K562 (cell line): ENCODE measurements around the gene CTSH. TPM values are rescaled to one million over a fixed set of nuclear protein-coding genes. Genes with fewer than 3 reads are reported as not detected.

Experiments used
- ATAC-seq: fragments of 200-7000 bp; cut with Tn5 transposase; 3 replicates; pipeline ENCODE4 v1.9.1; 2020; ENCODE audit warnings: moderate library complexity
- BruUV-seq: library from RNA; stranded (reverse); fragments of 400-500 nt; replicated peaks from 2 replicates; lab custom pipeline; 2021; lab: Mats Ljungman, UMichigan
- CTCF ChIA-PET: fragments of 300-600 bp; formaldehyde crosslinking; extraction: SDS; loops from one replicate; lab custom pipeline; 2021; ENCODE audit warnings: low intra/inter-chr PET ratio; lab: Yijun Ruan, JAX
- POLR2A ChIA-PET: fragments of 300-600, 350-650 bp; sonication (Branson Sonifier 250); formaldehyde crosslinking; extraction: SDS; loops from one replicate; lab custom pipeline; 2021; ENCODE audit warnings: antibody characterized with exemption, inconsistent platforms; lab: Yijun Ruan, JAX
- DNase-seq, 4 experiments: peaks; one replicate each; pipeline versions ENCODE4 v3.0.0 to v3.0.0-alpha.2; 2011 to 2018; ENCODE audit warnings: low spot score in 3 of 4, mixed read lengths in 3 of 4; ENCODE audit errors: extremely low read depth in 1 of 4
- FAIRE-seq: peaks from 2 replicates; lab custom pipeline; 2011; peaks lifted over from hg19 to GRCh38; lab: Jason Lieb, UNC
- H2AFZ ChIP-seq: 2 replicates; pipeline ENCODE4 v1.6.0; 2011; ENCODE audit warnings: low read depth, low read length, control low read depth, inconsistent platforms
- H3K27ac ChIP-seq: fragments of 200-600 bp; 3 replicates; pipeline ENCODE4 v1.8.0; 2011; ENCODE audit warnings: low read depth, mild to moderate bottlenecking, control low read depth, inconsistent platforms, low read length, moderate library complexity, mixed read lengths; ENCODE audit errors: extremely low read depth
- H3K27me3 ChIP-seq, 2 experiments: fragments of 300-600 bp in 1 of 2; 2 replicates in 1 of 2; 3 replicates in 1 of 2; pipeline versions ENCODE4 v1.6.0 to v1.8.0; 2011; ENCODE audit warnings: inconsistent platforms in 2 of 2, low read length in 2 of 2, mild to moderate bottlenecking in 1 of 2, mixed read lengths in 1 of 2, moderate library complexity in 1 of 2; ENCODE audit not compliant: control insufficient read depth in 2 of 2, insufficient read depth in 2 of 2
- H3K36me3 ChIP-seq: fragments of 300-600 bp; 3 replicates; pipeline ENCODE4 v1.8.0; 2011; ENCODE audit warnings: mild to moderate bottlenecking, low read length, inconsistent platforms; ENCODE audit not compliant: control insufficient read depth, insufficient read depth
- H3K4me1 ChIP-seq, 2 experiments: fragments of 200-600 bp in 1 of 2; replicated peaks in 1 of 2; 2 replicates in 1 of 2; 3 replicates in 1 of 2; pipeline versions ENCODE4 v1.5.1 to v1.8.0; 2011; ENCODE audit warnings: inconsistent platforms in 2 of 2, low read length in 2 of 2, mild to moderate bottlenecking in 1 of 2, mixed read lengths in 1 of 2, moderate library complexity in 1 of 2; ENCODE audit not compliant: control insufficient read depth in 2 of 2, insufficient read depth in 2 of 2
- H3K4me2 ChIP-seq: 2 replicates; pipeline ENCODE4 v1.6.1; 2011; ENCODE audit warnings: low read length, control low read depth, inconsistent platforms, mixed read lengths; ENCODE audit not compliant: insufficient read depth
- H3K4me3 ChIP-seq: fragments of 200-600 bp; sonication (generic), shearing (Covaris generic); 2 replicates; pipeline ENCODE4 v1.5.1; 2016; ENCODE audit warnings: control low read depth, inconsistent platforms
- H3K79me2 ChIP-seq: fragments of 200-600 bp; 3 replicates; pipeline ENCODE4 v1.8.0; 2011; ENCODE audit warnings: low read length, inconsistent platforms; ENCODE audit not compliant: control insufficient read depth, insufficient read depth
- H3K9ac ChIP-seq, 2 experiments: 2 replicates each; pipeline versions ENCODE4 v1.6.0 to v1.6.1; 2011; ENCODE audit warnings: low read depth in 2 of 2, low read length in 2 of 2, control low read depth in 1 of 2, inconsistent platforms in 1 of 2, mild to moderate bottlenecking in 1 of 2, mixed read lengths in 1 of 2; ENCODE audit not compliant: insufficient read depth in 1 of 2
- H3K9me1 ChIP-seq: one replicate; pipeline ENCODE4 v1.6.0; 2011; ENCODE audit warnings: inconsistent platforms, mild to moderate bottlenecking, low read length, moderate library complexity; ENCODE audit not compliant: control insufficient read depth, insufficient read depth
- H3K9me3 ChIP-seq: replicated peaks from 2 replicates; pipeline ENCODE4 v1.5.1; 2011; ENCODE audit warnings: low read depth, low read length, inconsistent platforms; ENCODE audit not compliant: control insufficient read depth, insufficient read depth
- H4K20me1 ChIP-seq: replicated peaks from 2 replicates; pipeline ENCODE4 v1.6.1; 2011; ENCODE audit warnings: low read length, inconsistent platforms, mixed read lengths; ENCODE audit not compliant: control insufficient read depth, insufficient read depth
- ARID3B ChIP-seq: fragments of 250-450 bp; sonication (Bioruptor Pico); IDR thresholded peaks from 2 replicates; pipeline ENCODE4 v1.4.0; 2020; ENCODE audit warnings: borderline replicate concordance
- BCL6 ChIP-seq: fragments of 250-450 bp; sonication (Bioruptor Pico); IDR thresholded peaks from 2 replicates; pipeline ENCODE4 v1.4.0; 2020
- CBX1 ChIP-seq: sonication (generic); IDR thresholded peaks from 2 replicates; pipeline ENCODE4 v1.6.1; 2016; ENCODE audit warnings: antibody characterized with exemption, low read depth, mild to moderate bottlenecking
- KAT2B ChIP-seq: IDR thresholded peaks from one replicate; pipeline ENCODE4 v1.6.1; 2012; ENCODE audit warnings: low read depth, mild to moderate bottlenecking, control low read depth, inconsistent platforms, low read length, moderate library complexity
- MAFF ChIP-seq: IDR thresholded peaks from 2 replicates; pipeline ENCODE4 v1.6.1; 2012; ENCODE audit warnings: low read length, improper control_type of control experiment
- PCBP1 ChIP-seq: fragments of 200-400 bp; formaldehyde crosslinking; IDR thresholded peaks from 2 replicates; pipeline ENCODE4 v1.6.1; 2018; ENCODE audit warnings: mild to moderate bottlenecking, low read depth, low read length; ENCODE audit not compliant: poor library complexity, severe bottlenecking
- RBM22 ChIP-seq: fragments of 200-400 bp; formaldehyde crosslinking; IDR thresholded peaks from 2 replicates; pipeline ENCODE4 v1.6.1; 2018; ENCODE audit warnings: low read length, low read depth; ENCODE audit not compliant: poor library complexity, severe bottlenecking
- RFX7 ChIP-seq: fragments of 250-450 bp; sonication (Bioruptor Pico); IDR thresholded peaks from 2 replicates; pipeline ENCODE4 v1.5.1; 2021; ENCODE audit warnings: mild to moderate bottlenecking
- THAP7 ChIP-seq: fragments of 250-450 bp; sonication (Bioruptor Pico); IDR thresholded peaks from 2 replicates; pipeline ENCODE4 v1.5.0; 2021
- ZBTB33 ChIP-seq: sonication (generic); formaldehyde crosslinking; IDR thresholded peaks from 2 replicates; pipeline ENCODE4 v1.8.1; 2023; ENCODE audit warnings: mild to moderate bottlenecking, missing genetic modification reagents
- ZNF165 ChIP-seq: fragments of 250-450 bp; sonication (Bioruptor Pico); IDR thresholded peaks from 2 replicates; pipeline ENCODE4 v1.4.0; 2020; ENCODE audit warnings: borderline replicate concordance
- ZNF408 ChIP-seq: fragments of 250-450 bp; sonication (Bioruptor Pico); IDR thresholded peaks from 2 replicates; pipeline ENCODE4 v1.4.0; 2020; ENCODE audit warnings: low read depth, mild to moderate bottlenecking, moderate library complexity
- ZNF57 ChIP-seq: fragments of 450-650 bp; formaldehyde crosslinking; IDR thresholded peaks from 2 replicates; pipeline ENCODE4 v1.4.0; 2020; ENCODE audit warnings: mild to moderate bottlenecking, moderate library complexity
- ZNF589 ChIP-seq: fragments of 200-800 bp; sonication (Bioruptor generic); IDR thresholded peaks from 2 replicates; pipeline ENCODE4 v1.6.1; 2016; ENCODE audit warnings: low read depth, missing genetic modification characterization, missing compliant biosample characterization
- ZNF79 ChIP-seq: fragments of 250-450 bp; sonication (Bioruptor Pico); IDR thresholded peaks from 2 replicates; pipeline ENCODE4 v1.4.0; 2020; ENCODE audit warnings: low read depth, mild to moderate bottlenecking, moderate library complexity
- WGBS: fragments of 100-300 bp; shearing (Covaris generic); methylation state at CpG from one replicate; pipeline ENCODE4 v1.1.6; 2016; ENCODE audit warnings: low coverage, mixed read lengths; ENCODE audit not compliant: insufficient coverage; ENCODE audit errors: missing lambda C conversion rate; 5-methylcytosine and 5-hydroxymethylcytosine counted together
- in situ Hi-C: fragments of 300-500 bp; cut with MboI; formaldehyde crosslinking; loops from 4 replicates; pipeline ENCODE4 v1.15.0; 2018; ENCODE audit warnings: inconsistent platforms, mixed read lengths
- intact Hi-C: fragments of 100-400 bp; cut with micrococcal nuclease; formaldehyde crosslinking; loops from 2 replicates; pipeline ENCODE4 v1.14.2; 2022
- polyA plus RNA-seq, 8 experiments: library from polyadenylated mRNA; depleted of rRNA in 4 of 8; stranded (reverse) in 5 of 8; unstranded in 3 of 8; fragments of >200 nt; fragmentation: Nextera tagmentation in 2 of 8; fragmentation: Illumina TruSeq in 1 of 8; extraction: Ambion mirVana in 2 of 8; extraction: Trizol in 1 of 8; gene quantifications; 2 replicates each; pipeline versions ENCODE4 v1.2.1 to v1.2.3, GENCODE V29; 2011 to 2014; ENCODE audit warnings: inconsistent platforms in 1 of 8, missing spikeins in 1 of 8
- total RNA-seq, 7 experiments: library from RNA; depleted of rRNA in 6 of 7; stranded (reverse); fragments of >200 nt in 6 of 7; fragmentation: Illumina TruSeq in 2 of 7; extraction: Trizol in 2 of 7; gene quantifications; 2 replicates each; pipeline versions ENCODE4 v1.2.1 to v1.2.3, GENCODE V29; 2011 to 2021; ENCODE audit warnings: low replicate concordance in 1 of 7
- TF ChIP-seq, protein P1 (sequence below), 2 experiments: fragments of 450-650 bp in 1 of 2; sonication (generic) in 1 of 2; formaldehyde crosslinking in 1 of 2; IDR thresholded peaks in 1 of 2; conservative IDR thresholded peaks in 1 of 2; 2 replicates each; pipeline versions ENCODE4 v1.6.1 to v1.8.1; 2016 to 2023; ENCODE audit warnings: mild to moderate bottlenecking in 2 of 2, moderate library complexity in 2 of 2, inconsistent platforms in 1 of 2, missing genetic modification reagents in 1 of 2
- TF ChIP-seq, protein P2 (sequence below): fragments of 450-650 bp; formaldehyde crosslinking; IDR thresholded peaks from 2 replicates; pipeline ENCODE4 v1.4.0; 2020; ENCODE audit warnings: mild to moderate bottlenecking

The CTSH gene
- total and polyA plus RNA-seq, 9 of the 15 experiments (the other 6 are each of a cell fraction or from before 2014, with no cell fraction given): 15.0 to 462 (median 173) TPM

GRCh38 chr15:78921940-78922339 is 22.9 kb downstream of the CTSH start:
- no peak overlapping the region for H3K9ac ChIP-seq
- H3K4me1 ChIP-seq: peaks cover under 1 to 3% of the 10 kb centered on the region in 2 experiments; a peak in 3 of 5 replicates
- H3K9me1 ChIP-seq: no peaks in the 10 kb centered on the region
- intact Hi-C loops: no loop called here
- DNase-seq (no peak), FAIRE-seq (no peak), ATAC-seq (no peak; the same call in 2 of the 3 replicates)
- ChIA-PET POLR2A (interaction anchor here (0.6 to 1.7 kb wide), 9 partner anchors 9 to 1100 kb away, joined by 3 to 6 read pairs (median 3); no protein-coding TSS in a partner anchor), CTCF (no interaction called here)
- WGBS: 89% methylated on average over 12 of the region's 14 CpGs
- no TSS peak for BruUV-seq
- H3K4me3 ChIP-seq: no peak overlapping the region
- no peak overlapping the region for H2AFZ ChIP-seq
- H3K27ac ChIP-seq: no peak overlapping the region
- H3K27me3 ChIP-seq: no peaks in the 10 kb centered on the region
- no peaks in the 10 kb centered on the region for H4K20me1 ChIP-seq
- H3K9me3 ChIP-seq: no peaks in the 10 kb centered on the region
- no peak overlapping the region for H3K4me2 ChIP-seq
- H3K36me3 ChIP-seq: peaks cover 81% of the 10 kb centered on the region
- in situ Hi-C loops: no loop called here
- no peaks in the 10 kb centered on the region for H3K79me2 ChIP-seq
- TF ChIP-seq KAT2B (no peak), ZNF57 (CRISPR knock-in tag) (no peak), ZNF165 (CRISPR knock-in tag) (no peak), ARID3B (CRISPR knock-in tag) (no peak), PCBP1 (no peak), RBM22 (peak; percentile 69), CBX1 (no peak), THAP7 (no peak), MAFF (no peak), RFX7 (CRISPR knock-in tag) (no peak), ZNF589 (CRISPR knock-in tag) (no peak), ZNF79 (CRISPR knock-in tag) (no peak), BCL6 (CRISPR knock-in tag) (no peak), ZNF408 (CRISPR knock-in tag) (no peak), ZBTB33 (CRISPR knock-in tag) (0 out of 2 replicates have a peak, but pooled peaks have one; percentile 25)
- TF ChIP-seq, protein P1, sequence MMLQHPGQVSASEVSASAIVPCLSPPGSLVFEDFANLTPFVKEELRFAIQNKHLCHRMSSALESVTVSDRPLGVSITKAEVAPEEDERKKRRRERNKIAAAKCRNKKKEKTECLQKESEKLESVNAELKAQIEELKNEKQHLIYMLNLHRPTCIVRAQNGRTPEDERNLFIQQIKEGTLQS (IDR thresholded peaks at IDR 0.05): no peak
- TF ChIP-seq, protein P1 (CRISPR knock-in tag; conservative IDR thresholded peaks at IDR 0.05): no peak
- TF ChIP-seq, protein P2, sequence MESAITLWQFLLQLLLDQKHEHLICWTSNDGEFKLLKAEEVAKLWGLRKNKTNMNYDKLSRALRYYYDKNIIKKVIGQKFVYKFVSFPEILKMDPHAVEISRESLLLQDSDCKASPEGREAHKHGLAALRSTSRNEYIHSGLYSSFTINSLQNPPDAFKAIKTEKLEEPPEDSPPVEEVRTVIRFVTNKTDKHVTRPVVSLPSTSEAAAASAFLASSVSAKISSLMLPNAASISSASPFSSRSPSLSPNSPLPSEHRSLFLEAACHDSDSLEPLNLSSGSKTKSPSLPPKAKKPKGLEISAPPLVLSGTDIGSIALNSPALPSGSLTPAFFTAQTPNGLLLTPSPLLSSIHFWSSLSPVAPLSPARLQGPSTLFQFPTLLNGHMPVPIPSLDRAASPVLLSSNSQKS (CRISPR knock-in tag): no peak
